H1 (cell line): Measurements from ENCODE around the gene ETDC.

Experiments
- CHD2 ChIP-seq: IDR thresholded peaks from 2 replicates; pipeline ENCODE4 v1.6.1; 2012; ENCODE audit warnings: low read length, improper control_type of control experiment
- POLR2AphosphoS5 ChIP-seq: IDR thresholded peaks from 2 replicates; pipeline ENCODE4 v1.6.1; 2011; ENCODE audit warnings: low read depth, low read length
- SUZ12 ChIP-seq: fragments of 200-600 bp; sonication (generic); IDR thresholded peaks from 2 replicates; pipeline ENCODE4 v1.6.1; 2012; ENCODE audit warnings: mild to moderate bottlenecking, inconsistent platforms, low read length, moderate library complexity, mixed read lengths
- TCF12 ChIP-seq: IDR thresholded peaks from 2 replicates; pipeline ENCODE4 v1.6.1; 2011; ENCODE audit warnings: low read depth, mild to moderate bottlenecking, low read length
- ZNF274 ChIP-seq: IDR thresholded peaks from 2 replicates; pipeline ENCODE4 v1.7.0; 2012; ENCODE audit warnings: low read length, borderline replicate concordance; ENCODE audit errors: extremely low read depth
- TF ChIP-seq, protein P1 (sequence below), 3 experiments: IDR thresholded peaks; 1 replicate in 2 of 3; 2 replicates in 1 of 3; pipeline versions ENCODE4 v1.5.1 to v1.6.1; 2011; ENCODE audit warnings: low read length in 3 of 3, mild to moderate bottlenecking in 3 of 3, inconsistent platforms in 2 of 3, low read depth in 1 of 3, moderate library complexity in 1 of 3; ENCODE audit not compliant: insufficient read depth in 1 of 3; ENCODE audit errors: control extremely low read depth in 1 of 3
- TF ChIP-seq, protein P2 (sequence below): IDR thresholded peaks from 2 replicates; pipeline ENCODE4 v1.6.1; 2012; ENCODE audit warnings: inconsistent platforms

GRCh38 chrX:135309430-135309923 lies at the start of gene ETDC:
- TF ChIP-seq, protein P1, sequence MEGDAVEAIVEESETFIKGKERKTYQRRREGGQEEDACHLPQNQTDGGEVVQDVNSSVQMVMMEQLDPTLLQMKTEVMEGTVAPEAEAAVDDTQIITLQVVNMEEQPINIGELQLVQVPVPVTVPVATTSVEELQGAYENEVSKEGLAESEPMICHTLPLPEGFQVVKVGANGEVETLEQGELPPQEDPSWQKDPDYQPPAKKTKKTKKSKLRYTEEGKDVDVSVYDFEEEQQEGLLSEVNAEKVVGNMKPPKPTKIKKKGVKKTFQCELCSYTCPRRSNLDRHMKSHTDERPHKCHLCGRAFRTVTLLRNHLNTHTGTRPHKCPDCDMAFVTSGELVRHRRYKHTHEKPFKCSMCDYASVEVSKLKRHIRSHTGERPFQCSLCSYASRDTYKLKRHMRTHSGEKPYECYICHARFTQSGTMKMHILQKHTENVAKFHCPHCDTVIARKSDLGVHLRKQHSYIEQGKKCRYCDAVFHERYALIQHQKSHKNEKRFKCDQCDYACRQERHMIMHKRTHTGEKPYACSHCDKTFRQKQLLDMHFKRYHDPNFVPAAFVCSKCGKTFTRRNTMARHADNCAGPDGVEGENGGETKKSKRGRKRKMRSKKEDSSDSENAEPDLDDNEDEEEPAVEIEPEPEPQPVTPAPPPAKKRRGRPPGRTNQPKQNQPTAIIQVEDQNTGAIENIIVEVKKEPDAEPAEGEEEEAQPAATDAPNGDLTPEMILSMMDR (IDR thresholded peaks at IDR 0.05; ENCODE audit: control extremely low read depth in 1 of 3, insufficient read depth in 1 of 3, low read depth in 1 of 3, low read length in 3 of 3): no peak
- TF ChIP-seq POLR2AphosphoS5 (no peak), TCF12 (no peak), ZNF274 (no peak), CHD2 (no peak), SUZ12 (no peak)
- TF ChIP-seq, protein P2, sequence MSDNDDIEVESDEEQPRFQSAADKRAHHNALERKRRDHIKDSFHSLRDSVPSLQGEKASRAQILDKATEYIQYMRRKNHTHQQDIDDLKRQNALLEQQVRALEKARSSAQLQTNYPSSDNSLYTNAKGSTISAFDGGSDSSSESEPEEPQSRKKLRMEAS: no peak
